HEK293 (cell line): Measurements from ENCODE around the gene IGSF9B.

Experiments used
- CTCF ChIA-PET: fragments of 350-600 bp; formaldehyde crosslinking; extraction: SDS; loops from one replicate; lab custom pipeline; 2021; ENCODE audit warnings: antibody characterized with exemption; lab: Yijun Ruan, JAX
- POLR2A ChIA-PET: fragments of 300-600 bp; formaldehyde crosslinking; extraction: SDS; loops from one replicate; lab custom pipeline; 2020; ENCODE audit warnings: antibody characterized with exemption, inconsistent platforms; lab: Yijun Ruan, JAX
- H3K27ac ChIP-seq: fragments of 200-500 bp; sonication (Bioruptor generic); 2 replicates; pipeline ENCODE4 v1.5.1; 2014; ENCODE audit warnings: low read depth, low read length, control low read depth, inconsistent platforms; ENCODE audit errors: extremely low read depth
- H3K36me3 ChIP-seq, 2 experiments: fragments of 200-500 bp in 1 of 2; sonication (Bioruptor generic) in 1 of 2; 1 replicate in 1 of 2; 2 replicates in 1 of 2; pipeline ENCODE4 v1.5.1; 2014 to 2017; ENCODE audit warnings: inconsistent platforms in 2 of 2, low read length in 2 of 2; ENCODE audit not compliant: control insufficient read depth in 2 of 2, insufficient read depth in 1 of 2
- H3K4me1 ChIP-seq: fragments of 200-500 bp; sonication (Bioruptor generic); 2 replicates; pipeline ENCODE4 v1.5.1; 2014; ENCODE audit warnings: mild to moderate bottlenecking, low read length, inconsistent platforms; ENCODE audit not compliant: control insufficient read depth, insufficient read depth
- H3K4me3 ChIP-seq: 2 replicates; pipeline ENCODE4 v1.5.1; 2011; ENCODE audit warnings: low read depth, mild to moderate bottlenecking, control low read depth, low read length, moderate library complexity
- H3K9me3 ChIP-seq: fragments of 200-500 bp; sonication (Bioruptor generic); 2 replicates; pipeline ENCODE4 v1.5.1; 2014; ENCODE audit warnings: low read depth, low read length, inconsistent platforms; ENCODE audit not compliant: control insufficient read depth, insufficient read depth
- BCL6B ChIP-seq: fragments of 450-650 bp; formaldehyde crosslinking; IDR thresholded peaks from 2 replicates; pipeline ENCODE4 v1.5.1; 2017; ENCODE audit warnings: missing biosample characterization, missing genetic modification characterization
- PBX3 ChIP-seq: sonication (generic); formaldehyde crosslinking; IDR thresholded peaks from 2 replicates; pipeline ENCODE4 v1.8.1; 2022; ENCODE audit warnings: mild to moderate bottlenecking, moderate library complexity, missing genetic modification reagents
- PRDM1 ChIP-seq: fragments of 450-650 bp; formaldehyde crosslinking; IDR thresholded peaks from 2 replicates; pipeline ENCODE4; 2016; ENCODE audit warnings: missing biosample characterization, missing genetic modification characterization
- REPIN1 ChIP-seq: fragments of 450-650 bp; formaldehyde crosslinking; IDR thresholded peaks from 2 replicates; pipeline ENCODE4 v1.5.1; 2017; ENCODE audit warnings: missing biosample characterization, missing genetic modification characterization, low read depth
- TCF7L2 ChIP-seq: IDR thresholded peaks from 2 replicates; pipeline ENCODE4 v1.6.1; 2011; ENCODE audit warnings: low read depth, mild to moderate bottlenecking, inconsistent platforms, low read length, moderate library complexity, borderline replicate concordance
- ZEB2 ChIP-seq: fragments of 450-650 bp; formaldehyde crosslinking; IDR thresholded peaks from 2 replicates; pipeline ENCODE4 v1.5.1; 2016; ENCODE audit warnings: missing biosample characterization, missing genetic modification characterization
- ZFP3 ChIP-seq: fragments of 450-650 bp; formaldehyde crosslinking; IDR thresholded peaks from 2 replicates; pipeline ENCODE4 v1.5.1; 2016; ENCODE audit warnings: low read depth, missing biosample characterization, missing genetic modification characterization
- ZFP41 ChIP-seq: fragments of 450-650 bp; formaldehyde crosslinking; IDR thresholded peaks from 2 replicates; pipeline ENCODE4 v1.5.1; 2016; ENCODE audit warnings: missing biosample characterization, missing genetic modification characterization, borderline replicate concordance
- ZNF2 ChIP-seq: fragments of 450-650 bp; formaldehyde crosslinking; IDR thresholded peaks from 2 replicates; pipeline ENCODE4 v1.5.1; 2016; ENCODE audit warnings: missing biosample characterization, missing genetic modification characterization
- ZNF248 ChIP-seq: fragments of 450-650 bp; formaldehyde crosslinking; IDR thresholded peaks from 2 replicates; pipeline ENCODE4 v1.5.1; 2017; ENCODE audit warnings: missing biosample characterization, missing genetic modification characterization
- ZNF26 ChIP-seq: fragments of 450-650 bp; formaldehyde crosslinking; IDR thresholded peaks from 2 replicates; pipeline ENCODE4 v1.5.1; 2016; ENCODE audit warnings: missing biosample characterization, missing genetic modification characterization
- ZNF266 ChIP-seq: fragments of 450-650 bp; formaldehyde crosslinking; IDR thresholded peaks from 2 replicates; pipeline ENCODE4 v1.5.1; 2016; ENCODE audit warnings: missing biosample characterization, missing genetic modification characterization, low read depth
- ZNF274 ChIP-seq, 2 experiments: fragments of 200-500 bp in 1 of 2; fragments of 450-650 bp in 1 of 2; sonication (Bioruptor generic) in 1 of 2; formaldehyde crosslinking in 1 of 2; IDR thresholded peaks; 2 replicates each; pipeline versions ENCODE4 v1.5.1 to v1.6.1; 2014 to 2016; ENCODE audit warnings: borderline replicate concordance in 1 of 2, inconsistent platforms in 1 of 2, low read length in 1 of 2, missing biosample characterization in 1 of 2, missing genetic modification characterization in 1 of 2
- ZNF335 ChIP-seq: fragments of 450-650 bp; formaldehyde crosslinking; conservative IDR thresholded peaks from 2 replicates; pipeline ENCODE4 v1.5.1; 2016; ENCODE audit warnings: missing biosample characterization, missing genetic modification characterization
- ZNF521 ChIP-seq: fragments of 450-650 bp; formaldehyde crosslinking; IDR thresholded peaks from 2 replicates; pipeline ENCODE4 v1.5.1; 2017; ENCODE audit warnings: missing biosample characterization, mild to moderate bottlenecking, missing genetic modification characterization
- ZNF548 ChIP-seq: fragments of 450-650 bp; formaldehyde crosslinking; IDR thresholded peaks from 2 replicates; pipeline ENCODE4 v1.5.1; 2016; ENCODE audit warnings: missing biosample characterization, missing genetic modification characterization
- ZNF571 ChIP-seq: fragments of 450-650 bp; formaldehyde crosslinking; IDR thresholded peaks from 2 replicates; pipeline ENCODE4 v1.5.0; 2017; ENCODE audit warnings: missing biosample characterization, missing genetic modification characterization
- ZNF626 ChIP-seq: fragments of 450-650 bp; sonication (Bioruptor Pico); formaldehyde crosslinking; IDR thresholded peaks from 2 replicates; pipeline ENCODE4 v1.5.1; 2018; ENCODE audit warnings: missing biosample characterization, missing genetic modification characterization, inconsistent platforms
- ZNF707 ChIP-seq: fragments of 450-650 bp; formaldehyde crosslinking; IDR thresholded peaks from 2 replicates; pipeline ENCODE4 v1.5.1; 2016; ENCODE audit warnings: missing biosample characterization, missing genetic modification characterization
- ZNF776 ChIP-seq: fragments of 450-650 bp; formaldehyde crosslinking; IDR thresholded peaks from 2 replicates; pipeline ENCODE4 v1.5.0; 2017; ENCODE audit warnings: missing biosample characterization, missing genetic modification characterization, borderline replicate concordance
- TF ChIP-seq, protein P1 (sequence below): fragments of 450-650 bp; formaldehyde crosslinking; IDR thresholded peaks from 2 replicates; pipeline ENCODE4 v1.5.1; 2016; ENCODE audit warnings: missing biosample characterization, missing genetic modification characterization

Gene IGSF9B

DNA sequence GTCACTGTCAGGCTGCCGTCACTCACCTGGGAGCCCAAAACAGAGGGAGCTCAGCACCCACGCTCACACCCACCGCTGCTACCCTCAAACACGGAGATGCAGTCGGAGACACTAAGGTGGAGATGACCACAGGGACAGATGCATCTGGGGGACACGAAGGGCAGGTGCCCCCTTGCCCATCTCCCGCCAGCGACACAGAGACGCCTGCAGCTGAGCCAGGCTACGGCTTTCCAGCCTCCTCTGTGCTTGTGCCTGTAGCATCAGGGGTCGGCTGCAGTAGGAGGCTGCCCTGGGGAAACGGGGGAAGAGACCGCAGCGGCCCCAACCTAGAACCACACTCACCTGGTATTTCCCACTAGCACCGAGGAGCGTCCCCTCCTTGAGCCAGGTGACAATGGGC is 19.3 kb downstream of the IGSF9B start:
- CTCF ChIA-PET: interaction anchor here (0.5 to 1.5 kb wide), 2 partner anchors 10 to 894 kb away, joined by 3 to 5 read pairs; no protein-coding TSS in a partner anchor
- POLR2A ChIA-PET: no interaction called here
- TF ChIP-seq ZNF335 (tag by site-specific recombination) (no peak), REPIN1 (no peak), ZEB2 (tag by site-specific recombination) (no peak), PBX3 (CRISPR knock-in tag) (no peak), ZNF521 (tag by site-specific recombination) (no peak), ZNF548 (tag by site-specific recombination) (no peak), ZNF266 (no peak)
- Histone ChIP-seq H3K36me3 (peaks cover 0 to 25% of the 10 kb centered on the region in 2 experiments; a peak in 1 of 3 replicates), H3K4me1 (no peaks in the 10 kb centered on the region), H3K27ac (no peak overlapping the region), H3K4me3 (no peak overlapping the region), H3K9me3 (no peaks in the 10 kb centered on the region)

DNA sequence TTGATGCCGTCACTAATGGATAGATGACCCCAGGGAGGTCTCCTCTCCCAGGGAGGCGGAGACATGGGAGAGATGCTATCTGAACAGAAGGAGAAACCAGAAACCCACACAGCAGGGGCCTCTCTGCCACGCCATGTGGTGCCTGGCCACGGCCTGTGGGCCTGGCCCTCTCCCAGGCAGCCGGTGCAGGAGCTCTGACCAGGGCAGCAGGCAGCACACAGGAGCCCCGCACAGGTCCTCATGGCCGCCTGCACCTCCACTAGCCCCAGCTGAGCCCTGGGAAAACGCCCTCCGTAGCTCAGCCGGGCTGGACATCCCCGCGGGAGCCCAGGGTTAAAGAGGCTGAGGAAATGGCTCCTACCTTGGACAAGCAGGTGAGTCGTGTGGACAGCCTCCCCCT is 19.8 kb downstream of the IGSF9B start:
- POLR2A ChIA-PET: no interaction called here

GRCh38 chr11:133936592-133936991 is 20.2 kb downstream of the IGSF9B start:
- POLR2A ChIA-PET: no interaction called here
- TF ChIP-seq ZNF274 (IDR thresholded peaks at IDR 0.05; ENCODE audit: low read length) (no peak), ZNF274 (tag by site-specific recombination; IDR thresholded peaks at IDR 0.05; ENCODE audit: borderline replicate concordance) (no peak), BCL6B (no peak), ZNF707 (tag by site-specific recombination) (no peak), ZNF248 (tag by site-specific recombination) (no peak), REPIN1 (no peak), ZNF26 (tag by site-specific recombination) (no peak), ZFP3 (tag by site-specific recombination) (no peak), ZNF571 (tag by site-specific recombination) (no peak)
- Histone ChIP-seq H3K36me3 (peaks cover 0 to 25% of the 10 kb centered on the region in 2 experiments; a peak in 1 of 3 replicates), H3K4me3 (no peak overlapping the region), H3K4me1 (no peaks in the 10 kb centered on the region), H3K9me3 (no peaks in the 10 kb centered on the region), H3K27ac (no peak overlapping the region)
- CTCF ChIA-PET: no interaction called here

More for the DNA sequence above, 19.8 kb downstream of the IGSF9B start:
- Histone ChIP-seq H3K4me3 (no peak overlapping the region), H3K4me1 (no peaks in the 10 kb centered on the region), H3K9me3 (no peaks in the 10 kb centered on the region), H3K27ac (no peak overlapping the region), H3K36me3 (peaks cover 0 to 25% of the 10 kb centered on the region in 2 experiments; a peak in 1 of 3 replicates)
- CTCF ChIA-PET: interaction anchor here (0.5 kb wide), 1 partner anchor 895 kb away, joined by 3 read pairs; no protein-coding TSS in a partner anchor
- TF ChIP-seq ZFP41 (tag by site-specific recombination) (no peak), TCF7L2 (no peak), ZNF626 (no peak), ZNF776 (no peak), PRDM1 (no peak), ZNF2 (tag by site-specific recombination) (no peak)
- TF ChIP-seq, protein P1, sequence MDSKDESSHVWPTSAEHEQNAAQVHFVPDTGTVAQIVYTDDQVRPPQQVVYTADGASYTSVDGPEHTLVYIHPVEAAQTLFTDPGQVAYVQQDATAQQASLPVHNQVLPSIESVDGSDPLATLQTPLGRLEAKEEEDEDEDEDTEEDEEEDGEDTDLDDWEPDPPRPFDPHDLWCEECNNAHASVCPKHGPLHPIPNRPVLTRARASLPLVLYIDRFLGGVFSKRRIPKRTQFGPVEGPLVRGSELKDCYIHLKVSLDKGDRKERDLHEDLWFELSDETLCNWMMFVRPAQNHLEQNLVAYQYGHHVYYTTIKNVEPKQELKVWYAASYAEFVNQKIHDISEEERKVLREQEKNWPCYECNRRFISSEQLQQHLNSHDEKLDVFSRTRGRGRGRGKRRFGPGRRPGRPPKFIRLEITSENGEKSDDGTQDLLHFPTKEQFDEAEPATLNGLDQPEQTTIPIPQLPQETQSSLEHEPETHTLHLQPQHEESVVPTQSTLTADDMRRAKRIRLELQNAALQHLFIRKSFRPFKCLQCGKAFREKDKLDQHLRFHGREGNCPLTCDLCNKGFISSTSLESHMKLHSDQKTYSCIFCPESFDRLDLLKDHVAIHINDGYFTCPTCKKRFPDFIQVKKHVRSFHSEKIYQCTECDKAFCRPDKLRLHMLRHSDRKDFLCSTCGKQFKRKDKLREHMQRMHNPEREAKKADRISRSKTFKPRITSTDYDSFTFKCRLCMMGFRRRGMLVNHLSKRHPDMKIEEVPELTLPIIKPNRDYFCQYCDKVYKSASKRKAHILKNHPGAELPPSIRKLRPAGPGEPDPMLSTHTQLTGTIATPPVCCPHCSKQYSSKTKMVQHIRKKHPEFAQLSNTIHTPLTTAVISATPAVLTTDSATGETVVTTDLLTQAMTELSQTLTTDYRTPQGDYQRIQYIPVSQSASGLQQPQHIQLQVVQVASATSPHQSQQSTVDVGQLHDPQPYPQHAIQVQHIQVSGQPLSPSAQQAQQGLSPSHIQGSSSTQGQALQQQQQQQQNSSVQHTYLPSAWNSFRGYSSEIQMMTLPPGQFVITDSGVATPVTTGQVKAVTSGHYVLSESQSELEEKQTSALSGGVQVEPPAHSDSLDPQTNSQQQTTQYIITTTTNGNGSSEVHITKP (tag by site-specific recombination): no peak
